Motor neuron (in vitro differentiated cells): ENCODE results near the gene RLF. TPM values are rescaled to one million over a fixed set of nuclear protein-coding genes. Genes with fewer than 3 reads are reported as not detected.

Experiments
- ATAC-seq, 8 experiments: fragments of 200-7000 bp; cut with Tn5 transposase; replicated peaks in 6 of 8; 2 replicates each; pipeline ENCODE4 v1.8.0; 2021; ENCODE audit warnings: mild to moderate bottlenecking in 8 of 8, moderate library complexity in 8 of 8
- H3K27ac ChIP-seq, 2 donors: fragments of 250-450 bp; sonication (Bioruptor Pico); 2 replicates each; pipeline ENCODE4 v1.9.0; 2021; ENCODE audit warnings: antibody characterized with exemption in 2 of 2, mild to moderate bottlenecking in 2 of 2, moderate library complexity in 1 of 2
- H3K4me1 ChIP-seq, 2 donors: fragments of 250-450 bp; sonication (Bioruptor Pico); replicated peaks in 1 of 2; 2 replicates each; pipeline ENCODE4 v1.6.1; 2021; ENCODE audit warnings: antibody characterized with exemption in 2 of 2, mild to moderate bottlenecking in 2 of 2, moderate library complexity in 1 of 2
- H3K4me3 ChIP-seq, 5 donors: fragments of 250-450 bp; sonication (Bioruptor Pico); 2 replicates each; pipeline ENCODE4 v1.9.0; 2021; ENCODE audit warnings: antibody characterized with exemption in 5 of 5, mild to moderate bottlenecking in 5 of 5, moderate library complexity in 4 of 5
- WGBS, 10 experiments: fragments of 450-650 bp; shearing (Covaris generic); methylation state at CpG; one replicate each; pipeline ENCODE4 v1.0.0; 2022; 5-methylcytosine and 5-hydroxymethylcytosine counted together
- in situ Hi-C, 9 experiments: fragments of 400-800 bp; cut with MboI; loops; one replicate each; pipeline ENCODE4 v1.15.0; 2021; ENCODE audit warnings: low sequenced_read_pairs in 9 of 9, low pct_unique_long_range_greater_than_20kb in 2 of 9; ENCODE audit not compliant: unreplicated experiment in 9 of 9
- total RNA-seq, 8 experiments: library from RNA; unstranded; fragments of 300-600 nt; gene quantifications; 2 replicates each; pipeline versions ENCODE4 v1.2.3 to v1.2.4, GENCODE V29; 2022

The RLF gene
- total RNA-seq, 8 experiments from 2014 or later, result 8.8 to 61.1 (median 31.2) TPM

DNA sequence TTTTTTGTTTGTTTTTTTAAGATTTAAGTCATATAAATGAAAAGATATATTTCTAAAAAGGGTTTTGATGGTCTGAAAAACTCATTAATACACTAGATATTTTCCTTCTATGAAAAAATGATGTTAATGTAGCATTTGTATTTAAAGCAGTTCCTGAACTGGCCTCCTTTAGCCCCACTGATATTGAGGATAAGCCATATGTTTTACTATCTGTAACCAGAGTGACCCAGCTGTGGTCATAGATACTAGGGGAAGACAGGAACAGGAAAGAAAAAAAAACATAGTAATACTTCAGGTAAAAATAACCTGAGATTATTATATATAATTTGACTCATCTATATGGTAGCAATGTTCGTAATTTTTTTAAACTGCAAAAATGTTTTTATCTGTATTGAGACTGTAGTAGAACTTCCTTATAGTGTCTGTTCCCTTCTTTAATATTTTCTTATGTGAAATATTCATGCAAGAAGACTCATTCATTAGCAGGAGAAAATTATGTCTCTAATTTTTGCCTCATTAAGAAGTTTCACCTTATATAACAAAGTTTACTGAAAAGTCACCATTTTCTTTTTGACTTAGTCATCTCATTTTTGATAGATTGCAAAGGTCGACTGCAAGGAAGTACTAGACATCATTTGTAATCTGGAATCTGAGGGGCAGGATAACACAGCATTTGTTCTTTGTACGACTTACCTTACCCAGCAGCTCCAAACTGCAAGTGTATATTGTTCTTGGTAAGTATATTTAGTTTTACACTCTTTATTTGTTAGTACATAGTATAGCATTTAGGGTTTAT lies 61.0 kb downstream of the RLF start:
- WGBS, 10 experiments, result 76 to 100% (median 90%) methylated on average over 1 to 3 of the region's 3 CpGs; no CpG with 5 or more reads in 1 of the 10 experiments
- no peak for ATAC-seq
- in situ Hi-C loops, result no loop called here
- Histone ChIP-seq H3K27ac (no peak overlapping the region), H3K4me3 (no peak overlapping the region), H3K4me1 (no peaks in the 10 kb centered on the region)

- Histone ChIP-seq H3K4me1 (no peaks in the 10 kb centered on the region), H3K4me3 (no peak overlapping the region), H3K27ac (no peak overlapping the region)
- in situ Hi-C loops, result no loop called here
- 83 to 100% (median 93%) methylated on average over 1 to 6 of the region's 6 CpGs for WGBS, 10 experiments
- no peak for ATAC-seq
Measured at GRCh38 chr1:40224040-40224439, 62.9 kb downstream of the RLF start.

- no peak for ATAC-seq
- in situ Hi-C loops, result no loop called here
- H3K4me1 ChIP-seq, result no peaks in the 10 kb centered on the region
- 80 to 100% (median 92%) methylated on average over 1 to 3 of the region's 3 CpGs; no CpG with 5 or more reads in 2 of the 10 experiments for WGBS, 10 experiments
- H3K4me3 ChIP-seq, result no peak overlapping the region
- no peak overlapping the region for H3K27ac ChIP-seq
Measured at GRCh38 chr1:40226192-40226591, 65.0 kb downstream of the RLF start.

DNA sequence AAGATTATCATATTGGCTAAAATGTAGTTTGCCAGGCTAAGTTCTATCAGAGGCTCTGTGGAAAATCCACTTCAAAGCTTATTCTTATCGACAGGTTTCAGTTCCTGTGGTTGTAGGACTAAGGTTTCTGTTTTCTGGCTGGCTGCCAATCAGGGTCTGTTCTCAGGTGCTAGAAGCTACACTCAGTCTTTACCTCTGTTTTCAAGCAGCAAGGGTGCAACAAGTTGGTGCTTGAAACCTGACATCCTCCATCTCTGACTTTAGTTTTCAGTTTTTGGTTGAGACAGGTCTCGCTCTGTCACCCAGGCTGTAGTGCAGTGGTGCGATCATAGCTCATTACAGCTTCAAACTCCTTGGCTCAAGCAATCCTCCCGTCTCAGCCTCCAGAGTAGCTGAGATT lies 71.3 kb downstream of the RLF start:
- 92 to 100% (median 100%) methylated on average over 1 to 4 of the region's 4 CpGs; no CpG with 5 or more reads in 5 of the 10 experiments for WGBS, 10 experiments
- in situ Hi-C loops, result no loop called here
- Histone ChIP-seq H3K4me3 (no peak overlapping the region), H3K4me1 (no peaks in the 10 kb centered on the region), H3K27ac (no peak overlapping the region)
- no peak for ATAC-seq

DNA sequence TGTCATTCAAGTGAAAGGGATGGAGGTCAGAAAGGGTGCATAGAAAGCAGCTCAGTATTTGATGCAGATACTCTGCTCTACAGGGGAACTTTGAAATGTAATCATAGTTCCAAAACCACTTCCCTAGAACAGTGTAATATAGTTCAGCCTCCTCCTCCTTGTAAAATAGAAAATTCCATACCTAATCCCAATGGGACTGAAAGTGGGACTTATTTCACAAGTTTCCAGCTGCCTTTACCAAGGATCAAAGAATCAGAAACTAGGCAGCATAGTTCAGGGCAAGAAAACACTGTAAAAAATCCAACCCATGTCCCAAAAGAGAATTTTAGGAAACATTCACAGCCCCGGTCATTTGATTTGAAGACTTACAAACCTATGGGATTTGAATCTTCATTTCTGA lies 78.4 kb downstream of the RLF start:
- ATAC-seq, result no peak
- WGBS, 10 experiments, result 89 to 100% (median 100%) methylated on average over 1 of the region's 1 CpG; no CpG with 5 or more reads in 2 of the 10 experiments
- no peaks in the 10 kb centered on the region for H3K4me1 ChIP-seq
- no peak overlapping the region for H3K4me3 ChIP-seq
- no peak overlapping the region for H3K27ac ChIP-seq
- in situ Hi-C loops, result no loop called here

DNA sequence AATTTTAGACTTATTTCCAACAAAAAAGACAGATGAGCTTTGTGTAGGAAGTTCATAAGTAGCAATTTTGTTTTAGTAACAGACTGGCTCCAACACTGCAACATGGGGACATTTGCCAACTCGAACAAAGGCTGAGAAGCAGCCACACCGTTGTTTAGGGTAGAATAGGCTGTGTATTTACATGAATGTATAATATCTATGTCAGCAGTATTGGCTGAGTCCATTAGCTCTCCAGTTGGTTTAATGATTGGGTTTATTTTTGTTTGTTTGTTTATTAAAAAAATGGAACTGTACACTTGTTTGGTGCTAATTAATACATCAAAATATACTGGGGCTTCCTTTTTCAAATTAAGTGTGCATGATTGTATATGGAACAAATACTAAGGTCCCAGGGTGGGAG lies 79.2 kb downstream of the RLF start:
- 92 to 100% (median 100%) methylated on average over 1 to 2 of the region's 2 CpGs; no CpG with 5 or more reads in 2 of the 10 experiments for WGBS, 10 experiments
- Histone ChIP-seq H3K4me1 (no peaks in the 10 kb centered on the region), H3K4me3 (no peak overlapping the region), H3K27ac (no peak overlapping the region)
- ATAC-seq, result no peak
- in situ Hi-C loops, result no loop called here

- Histone ChIP-seq H3K4me1 (no peaks in the 10 kb centered on the region), H3K27ac (no peak overlapping the region), H3K4me3 (no peak overlapping the region)
- ATAC-seq, result no peak
- in situ Hi-C loops, result no loop called here
- 64 to 92% (median 86%) methylated on average over 1 of the region's 1 CpG; no CpG with 5 or more reads in 1 of the 10 experiments for WGBS, 10 experiments
Measured at GRCh38 chr1:40241362-40241761, 80.2 kb downstream of the RLF start.

DNA sequence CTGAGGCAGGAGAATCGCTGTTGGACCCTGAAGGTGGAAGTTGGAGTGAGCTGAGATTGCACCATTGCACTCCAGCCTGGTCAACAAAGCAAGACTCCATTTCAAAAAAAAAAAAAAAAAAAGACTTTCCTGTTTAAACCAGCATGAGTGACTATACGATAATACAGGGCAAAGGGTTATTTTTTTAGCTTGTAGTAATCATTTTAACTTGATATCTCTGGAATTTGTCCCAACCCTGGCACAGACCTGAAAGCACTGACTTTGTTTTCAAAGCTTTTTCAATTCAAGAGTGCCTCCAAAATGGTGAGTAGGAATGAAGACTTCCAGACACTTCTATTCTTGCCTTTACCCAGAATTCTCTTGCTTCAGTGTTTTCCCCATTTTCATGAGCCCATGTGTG lies 82.2 kb downstream of the RLF start:
- in situ Hi-C loops, result no loop called here

GRCh38 chr1:40244138-40244744 lies 83.1 kb downstream of the RLF start:
- no peak overlapping the region for H3K4me3 ChIP-seq
- ATAC-seq, result no peak
- no peaks in the 10 kb centered on the region for H3K4me1 ChIP-seq
- WGBS, 10 experiments, result 40 to 100% (median 70%) methylated on average over 1 to 4 of the region's 4 CpGs; no CpG with 5 or more reads in 3 of the 10 experiments
- in situ Hi-C loops, result no loop called here
- H3K27ac ChIP-seq, result no peak overlapping the region

More for the DNA sequence above, 82.2 kb downstream of the RLF start:
- H3K4me1 ChIP-seq, result no peaks in the 10 kb centered on the region
- H3K4me3 ChIP-seq, result no peak overlapping the region
- WGBS, 10 experiments, result 67 to 100% (median 83%) methylated on average over 1 to 2 of the region's 2 CpGs; no CpG with 5 or more reads in 1 of the 10 experiments
- no peak overlapping the region for H3K27ac ChIP-seq
- ATAC-seq, result no peak

DNA sequence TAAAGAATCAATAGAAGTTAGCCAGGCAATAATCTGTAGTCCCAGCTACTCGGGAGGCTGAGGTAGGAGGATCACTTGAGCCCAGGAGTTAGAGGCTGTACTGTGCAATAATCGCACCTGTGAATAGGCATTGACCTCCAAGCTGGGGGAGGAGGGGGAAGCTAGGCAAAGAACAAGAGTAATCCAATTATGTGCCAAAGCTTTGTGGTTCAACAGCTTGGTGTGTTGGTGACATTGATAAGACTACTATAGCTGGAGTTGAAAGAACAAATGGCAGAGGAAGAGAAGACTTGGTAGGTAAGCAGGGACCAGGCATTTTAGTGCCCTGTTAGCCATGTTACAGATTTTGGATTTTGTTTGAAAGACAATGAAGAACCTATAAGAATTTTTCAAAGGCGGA lies 84.5 kb downstream of the RLF start:
- ATAC-seq, result no peak
- Histone ChIP-seq H3K4me1 (no peaks in the 10 kb centered on the region), H3K27ac (no peak overlapping the region), H3K4me3 (no peak overlapping the region)
- in situ Hi-C loops, result no loop called here
- WGBS, 10 experiments, result 17 to 100% (median 81%) methylated on average over 1 to 3 of the region's 3 CpGs; no CpG with 5 or more reads in 1 of the 10 experiments

GRCh38 chr1:40247655-40248054 lies 86.5 kb downstream of the RLF start, which contains the start of gene TMCO2:
TMCO2 (plus strand) TSS chr1:40247937; CDS start chr1:40247994, 57 bp downstream.
- WGBS, 10 experiments, result 67 to 100% (median 82%) methylated on average over 1 of the region's 1 CpG; no CpG with 5 or more reads in 4 of the 10 experiments
- H3K4me1 ChIP-seq, result no peaks in the 10 kb centered on the region
- in situ Hi-C loops, result no loop called here
- ATAC-seq, result no peak
- no peak within 1 kb of the TSS for H3K4me3 ChIP-seq
- no peak within 1 kb of the TSS for H3K27ac ChIP-seq

DNA sequence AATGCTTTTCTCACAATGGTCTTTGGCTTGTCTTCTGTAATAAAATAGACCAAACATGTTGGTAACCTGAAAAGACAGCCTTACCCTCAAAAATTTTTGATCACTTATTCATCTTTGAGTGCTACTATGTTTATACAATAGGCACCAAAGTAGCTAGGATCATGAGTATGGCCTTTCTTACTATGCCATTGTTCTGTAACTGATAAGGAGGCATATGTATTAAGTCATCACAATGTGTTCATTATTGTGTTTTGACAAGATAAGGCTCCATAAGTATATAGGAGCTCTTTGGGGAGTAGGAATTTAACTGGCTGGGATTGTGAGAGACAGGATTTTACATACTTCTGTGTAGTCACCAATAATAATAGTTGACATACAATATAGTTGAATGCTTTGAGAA lies 87.2 kb downstream of the RLF start:
- no peak overlapping the region for H3K27ac ChIP-seq
- in situ Hi-C loops, result no loop called here
- H3K4me3 ChIP-seq, result no peak overlapping the region
- no peaks in the 10 kb centered on the region for H3K4me1 ChIP-seq
- ATAC-seq, result no peak

GRCh38 chr1:40251456-40251855 lies 90.3 kb downstream of the RLF start:
- ATAC-seq, result no peak
- in situ Hi-C loops, result no loop called here
- Histone ChIP-seq H3K4me1 (peaks cover under 1 to 3% of the 10 kb centered on the region in 2 donors), H3K27ac (no peak overlapping the region), H3K4me3 (no peak overlapping the region)
- WGBS, 10 experiments, result 67 to 100% (median 82%) methylated on average over 1 to 4 of the region's 4 CpGs; no CpG with 5 or more reads in 2 of the 10 experiments
